HCT116 (cell line): Measurements from ENCODE around the gene IRF2. TPM values are rescaled to one million over a fixed set of nuclear protein-coding genes. Genes with fewer than 3 reads are reported as not detected.
A peak's percentile ranks its signal among the peaks of the same experiment; 100 is the strongest.

ENCODE experiments used
- ATAC-seq: fragments of 200-7000 bp; cut with Tn5 transposase; 2 replicates; pipeline ENCODE4 v1.9.1; 2020; ENCODE audit warnings: mild to moderate bottlenecking, moderate library complexity
- BruUV-seq: library from RNA; stranded (reverse); fragments of 400-500 nt; replicated peaks from 2 replicates; lab custom pipeline; 2021; lab: Mats Ljungman, UMichigan
- CTCF ChIA-PET: fragments of 300-600 bp; sonication (Branson Sonifier 250); formaldehyde crosslinking; loops from one replicate; lab custom pipeline; 2021; ENCODE audit warnings: antibody characterized with exemption; lab: Charles Lee
- POLR2A ChIA-PET: fragments of 300-600, 350-600 bp; sonication (Branson Sonifier 250); formaldehyde crosslinking; loops from one replicate; lab custom pipeline; 2021; ENCODE audit warnings: antibody characterized with exemption; lab: Charles Lee
- RAD21 ChIA-PET, 2 experiments: fragments of 300-600 bp; sonication (Branson Sonifier 250); formaldehyde crosslinking; loops; one replicate each; lab custom pipeline; 2023; ENCODE audit warnings: low total read pairs in 2 of 2; ENCODE audit not compliant: uncharacterized antibody in 2 of 2, unreplicated experiment in 2 of 2, low non-redundant PET in 1 of 2; lab: Charles Lee
- DNase-seq: peaks from one replicate; pipeline ENCODE4 v3.0.0-alpha.2; 2010; ENCODE audit warnings: low read depth, low spot score
- H2AFZ ChIP-seq: fragments of 200-600 bp; shearing (Covaris generic), sonication (generic); 2 replicates; pipeline ENCODE4 v1.6.1; 2017; ENCODE audit warnings: low read depth, mixed run types, mixed read lengths, antibody characterized with exemption, low read length; ENCODE audit not compliant: poor library complexity, severe bottlenecking
- H3K27ac ChIP-seq: 2 replicates; pipeline ENCODE4 v1.5.1; 2012; ENCODE audit warnings: low read depth, low read length
- H3K27me3 ChIP-seq: fragments of 200-600 bp; sonication (generic); 2 replicates; pipeline ENCODE4 v1.6.1; 2016; ENCODE audit warnings: mixed run types, low read length, mixed read lengths; ENCODE audit not compliant: insufficient read depth
- H3K36me3 ChIP-seq, 2 experiments: fragments of 200-500 bp in 1 of 2; fragments of 200-600 bp in 1 of 2; sonication (Bioruptor generic) in 1 of 2; sonication (generic) in 1 of 2; 2 replicates each; pipeline versions ENCODE4 v1.5.1 to v1.6.1; 2014 to 2016; ENCODE audit warnings: low read length in 2 of 2, inconsistent platforms in 1 of 2, mixed read lengths in 1 of 2, mixed run types in 1 of 2; ENCODE audit not compliant: insufficient read depth in 2 of 2, control insufficient read depth in 1 of 2
- H3K4me1 ChIP-seq, 2 experiments: fragments of 200-600 bp in 1 of 2; sonication (generic) in 1 of 2; 2 replicates each; pipeline versions ENCODE4 v1.5.1 to v1.6.1; 2012 to 2017; ENCODE audit warnings: low read length in 2 of 2, inconsistent platforms in 1 of 2, mild to moderate bottlenecking in 1 of 2, mixed read lengths in 1 of 2, mixed run types in 1 of 2, moderate library complexity in 1 of 2; ENCODE audit not compliant: insufficient read depth in 2 of 2, control insufficient read depth in 1 of 2
- H3K4me2 ChIP-seq: fragments of 200-600 bp; sonication (generic); 2 replicates; pipeline ENCODE4 v1.6.1; 2017; ENCODE audit warnings: mixed run types, low read length, mixed read lengths
- H3K4me3 ChIP-seq, 2 experiments: fragments of 200-600 bp in 1 of 2; sonication (generic) in 1 of 2; replicated peaks in 1 of 2; 2 replicates each; pipeline ENCODE4 v1.5.1; 2011 to 2016; ENCODE audit warnings: low read length in 2 of 2, control low read depth in 1 of 2, low read depth in 1 of 2, mild to moderate bottlenecking in 1 of 2, mixed read lengths in 1 of 2, mixed run types in 1 of 2
- H3K79me2 ChIP-seq: fragments of 200-600 bp; sonication (generic); 2 replicates; pipeline ENCODE4 v1.6.1; 2017; ENCODE audit warnings: mild to moderate bottlenecking, mixed run types, low read length, moderate library complexity, mixed read lengths; ENCODE audit not compliant: insufficient read depth
- H3K9ac ChIP-seq: fragments of 200-600 bp; sonication (generic); 2 replicates; pipeline ENCODE4 v1.6.1; 2016; ENCODE audit warnings: low read length, mixed read lengths
- H3K9me2 ChIP-seq: fragments of 200-600 bp; sonication (generic), shearing (Covaris generic); 2 replicates; pipeline ENCODE4 v1.6.1; 2017; ENCODE audit warnings: mixed run types, mild to moderate bottlenecking, moderate library complexity; ENCODE audit not compliant: insufficient read depth
- H3K9me3 ChIP-seq, 2 experiments: fragments of 200-500 bp in 1 of 2; fragments of 200-600 bp in 1 of 2; sonication (Bioruptor generic) in 1 of 2; sonication (generic) in 1 of 2; 2 replicates each; pipeline ENCODE4 v1.6.1; 2014 to 2017; ENCODE audit warnings: low read length in 2 of 2, mixed read lengths in 2 of 2, inconsistent platforms in 1 of 2, low read depth in 1 of 2, mild to moderate bottlenecking in 1 of 2, mixed run types in 1 of 2, moderate library complexity in 1 of 2; ENCODE audit not compliant: control insufficient read depth in 1 of 2, insufficient read depth in 1 of 2
- H4K20me1 ChIP-seq: fragments of 200-600 bp; sonication (generic), shearing (Covaris generic); 2 replicates; pipeline ENCODE4 v1.6.1; 2017; ENCODE audit warnings: mixed run types, mild to moderate bottlenecking, moderate library complexity; ENCODE audit not compliant: insufficient read depth
- ELF1 ChIP-seq: IDR thresholded peaks from 2 replicates; pipeline ENCODE4 v1.6.1; 2012; ENCODE audit warnings: low read depth, borderline replicate concordance
- POLR2A ChIP-seq: IDR thresholded peaks from 2 replicates; pipeline ENCODE4 v1.7.0; 2011; ENCODE audit warnings: borderline replicate concordance; ENCODE audit not compliant: insufficient read depth, insufficient read length; ENCODE audit errors: extremely low read depth
- POLR2AphosphoS5 ChIP-seq: IDR thresholded peaks from 2 replicates; pipeline ENCODE4 v1.6.1; 2011; ENCODE audit warnings: mild to moderate bottlenecking, low read depth, low read length, moderate library complexity
- SRF ChIP-seq: IDR thresholded peaks from 2 replicates; pipeline ENCODE4 v1.6.1; 2012; ENCODE audit warnings: low read depth
- YY1 ChIP-seq: IDR thresholded peaks from 2 replicates; pipeline ENCODE4 v1.6.1; 2011; ENCODE audit warnings: low read length, low read depth, moderate library complexity, mild to moderate bottlenecking; ENCODE audit not compliant: insufficient replicate concordance; ENCODE audit errors: extremely low read depth
- intact Hi-C: fragments of 100-400 bp; cut with micrococcal nuclease; formaldehyde crosslinking; loops from 2 replicates; pipeline ENCODE4 v1.10.0; 2022
- total RNA-seq: library from RNA; stranded (reverse); gene quantifications from one replicate; pipeline ENCODE4 v1.2.1, GENCODE V29; 2021; ENCODE audit not compliant: unreplicated experiment
- TF ChIP-seq, protein P1 (sequence below), 3 experiments: fragments of 200-600 bp in 1 of 3; sonication (generic) in 1 of 3; IDR thresholded peaks in 2 of 3; conservative IDR thresholded peaks in 1 of 3; 2 replicates each; pipeline ENCODE4 v1.5.1; 2012 to 2017; ENCODE audit warnings: low read depth in 2 of 3, low read length in 2 of 3, antibody characterized with exemption in 1 of 3, borderline replicate concordance in 1 of 3, control low read depth in 1 of 3, mild to moderate bottlenecking in 1 of 3, mixed read lengths in 1 of 3, mixed run types in 1 of 3, moderate library complexity in 1 of 3; ENCODE audit not compliant: insufficient read depth in 1 of 3
- TF ChIP-seq, protein P2 (sequence below): IDR thresholded peaks from 2 replicates; pipeline ENCODE4 v1.6.1; 2012

The IRF2 gene
- total RNA-seq, 1 experiment from 2014 or later: 10.6 TPM

GRCh38 chr4:184471881-184472613 is 2.3 kb downstream of the IRF2 start:
- no peak for TF ChIP-seq POLR2AphosphoS5
- TF ChIP-seq POLR2A: no peak
- TF ChIP-seq ELF1: no peak
- TF ChIP-seq, protein P1, sequence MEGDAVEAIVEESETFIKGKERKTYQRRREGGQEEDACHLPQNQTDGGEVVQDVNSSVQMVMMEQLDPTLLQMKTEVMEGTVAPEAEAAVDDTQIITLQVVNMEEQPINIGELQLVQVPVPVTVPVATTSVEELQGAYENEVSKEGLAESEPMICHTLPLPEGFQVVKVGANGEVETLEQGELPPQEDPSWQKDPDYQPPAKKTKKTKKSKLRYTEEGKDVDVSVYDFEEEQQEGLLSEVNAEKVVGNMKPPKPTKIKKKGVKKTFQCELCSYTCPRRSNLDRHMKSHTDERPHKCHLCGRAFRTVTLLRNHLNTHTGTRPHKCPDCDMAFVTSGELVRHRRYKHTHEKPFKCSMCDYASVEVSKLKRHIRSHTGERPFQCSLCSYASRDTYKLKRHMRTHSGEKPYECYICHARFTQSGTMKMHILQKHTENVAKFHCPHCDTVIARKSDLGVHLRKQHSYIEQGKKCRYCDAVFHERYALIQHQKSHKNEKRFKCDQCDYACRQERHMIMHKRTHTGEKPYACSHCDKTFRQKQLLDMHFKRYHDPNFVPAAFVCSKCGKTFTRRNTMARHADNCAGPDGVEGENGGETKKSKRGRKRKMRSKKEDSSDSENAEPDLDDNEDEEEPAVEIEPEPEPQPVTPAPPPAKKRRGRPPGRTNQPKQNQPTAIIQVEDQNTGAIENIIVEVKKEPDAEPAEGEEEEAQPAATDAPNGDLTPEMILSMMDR (IDR thresholded peaks at IDR 0.05 in 2 of 3, conservative IDR thresholded peaks at IDR 0.05 in 1 of 3; ENCODE audit: borderline replicate concordance in 1 of 3, insufficient read depth in 1 of 3, low read depth in 2 of 3, low read length in 2 of 3): no peak
- no peak for TF ChIP-seq SRF
- no peak for TF ChIP-seq YY1
- TF ChIP-seq, protein P2, sequence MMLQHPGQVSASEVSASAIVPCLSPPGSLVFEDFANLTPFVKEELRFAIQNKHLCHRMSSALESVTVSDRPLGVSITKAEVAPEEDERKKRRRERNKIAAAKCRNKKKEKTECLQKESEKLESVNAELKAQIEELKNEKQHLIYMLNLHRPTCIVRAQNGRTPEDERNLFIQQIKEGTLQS: no peak
- ChIA-PET POLR2A (no interaction called here), CTCF (no interaction called here), RAD21 (no interaction called here)
- intact Hi-C loops: loop anchor here (2.0 to 5.0 kb wide), 2 partner anchors 65 to 207 kb away; no protein-coding TSS in a partner anchor
- H3K9me2 ChIP-seq: no peaks in the 10 kb centered on the region
- H3K9me3 ChIP-seq: no peaks in the 10 kb centered on the region
- BruUV-seq: no TSS peak
- H2AFZ ChIP-seq: no peak overlapping the region
- peak overlapping the region; percentile 75 for H3K27ac ChIP-seq
- H3K4me3 ChIP-seq: peak overlapping the region; percentile 51 to 60
- H3K4me1 ChIP-seq: peaks cover 0 to 13% of the 10 kb centered on the region in 2 experiments; a peak in 2 of 4 replicates
- no peaks in the 10 kb centered on the region for H3K36me3 ChIP-seq
- no peaks in the 10 kb centered on the region for H3K27me3 ChIP-seq
- ATAC-seq (no peak), DNase-seq (no peak)
- peak overlapping the region; percentile 83 for H3K4me2 ChIP-seq
- peak overlapping the region; percentile 65 for H3K9ac ChIP-seq
- H4K20me1 ChIP-seq: no peaks in the 10 kb centered on the region
- H3K79me2 ChIP-seq: peaks cover 15% of the 10 kb centered on the region; the same call in 1 of the 2 replicates
